GM18867 (cell line): ENCODE data around the gene TSPAN17.

ENCODE experiments used
- ATAC-seq: cut with Tn5 transposase; IDR thresholded peaks from one replicate; pipeline ENCODE4 v1.9.1; 2021; ENCODE audit warnings: mild to moderate bottlenecking, moderate library complexity; ENCODE audit not compliant: unreplicated experiment

TSPAN17 gene

DNA sequence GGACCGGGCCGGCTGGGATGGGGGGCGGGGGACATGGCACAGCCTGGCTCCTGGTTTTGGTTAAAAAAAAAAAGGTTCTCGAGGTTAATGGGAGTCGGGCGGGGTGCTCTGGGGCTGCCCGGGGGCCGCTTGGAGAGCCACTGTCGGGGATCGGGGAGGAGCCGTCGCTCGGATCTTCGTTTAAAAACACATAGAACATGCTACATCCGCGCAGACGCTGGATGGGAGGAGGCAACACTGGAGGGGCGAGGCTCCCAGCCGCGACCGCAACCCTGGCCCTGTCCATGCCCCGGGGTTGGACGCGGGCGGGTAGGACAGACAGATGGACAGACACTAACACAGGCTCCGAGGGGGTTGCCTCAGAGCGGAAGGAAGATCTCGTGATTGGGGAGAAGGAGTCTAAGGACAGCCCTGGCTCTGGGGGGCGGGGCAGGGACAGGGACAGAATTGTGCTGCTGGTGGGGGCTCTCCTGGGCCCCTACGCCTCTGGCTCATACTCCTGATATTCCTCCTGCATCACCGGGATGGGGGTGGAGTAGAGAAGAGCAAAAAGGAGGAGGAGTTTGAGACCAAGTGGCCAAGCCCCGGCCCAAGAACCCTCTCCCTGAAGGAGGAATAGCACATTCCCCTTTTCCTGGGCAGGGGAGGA is 26.8 kb upstream of the TSPAN17 start:
- no peak for ATAC-seq

DNA sequence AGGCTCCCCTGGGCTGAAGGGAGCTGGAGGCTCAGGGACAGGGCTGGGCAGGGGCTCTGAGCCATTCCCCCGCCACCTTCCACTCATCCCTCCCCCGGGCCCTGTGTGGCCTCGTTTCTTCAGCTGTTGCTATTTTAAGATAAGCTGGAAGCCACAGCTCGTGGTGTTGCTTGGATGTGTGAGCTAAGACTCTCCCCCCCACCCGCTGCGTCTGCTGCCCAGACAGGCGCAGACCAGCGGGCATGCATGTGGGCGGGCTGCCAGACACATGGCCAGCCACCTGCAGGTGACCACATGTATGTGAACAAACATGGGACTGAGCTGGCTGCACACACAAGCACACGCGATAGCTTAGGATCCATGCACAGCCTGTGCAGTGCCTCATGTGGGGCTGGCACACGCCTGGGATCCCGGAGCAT is 25.6 kb upstream of the TSPAN17 start:
- ATAC-seq, result no peak

- no peak for ATAC-seq
These were observed 23.1 kb upstream of the TSPAN17 start for GRCh38 chr5:176624142-176624541.

GRCh38 chr5:176624938-176625337 is 22.3 kb upstream of the TSPAN17 start:
- no peak for ATAC-seq

DNA sequence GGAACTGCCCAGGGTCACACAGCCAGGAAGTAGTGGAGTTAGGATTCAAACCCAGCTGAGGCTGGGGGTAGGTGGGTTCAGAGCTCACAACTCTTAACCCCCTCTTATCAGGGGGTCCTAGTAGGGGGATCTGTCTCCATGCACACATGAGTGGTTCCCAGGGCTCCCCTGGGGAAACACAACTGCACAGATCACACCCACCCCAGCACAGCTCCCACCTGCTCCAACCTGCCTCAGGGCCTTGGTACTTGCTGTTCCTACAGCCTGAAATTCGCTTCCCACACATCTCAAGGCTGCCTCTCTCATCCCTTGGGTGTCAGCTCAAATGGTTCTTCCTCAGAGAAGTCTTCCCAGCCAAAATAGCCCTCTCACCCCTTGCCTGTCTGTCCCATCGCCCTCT is 21.8 kb upstream of the TSPAN17 start:
- no peak for ATAC-seq

DNA sequence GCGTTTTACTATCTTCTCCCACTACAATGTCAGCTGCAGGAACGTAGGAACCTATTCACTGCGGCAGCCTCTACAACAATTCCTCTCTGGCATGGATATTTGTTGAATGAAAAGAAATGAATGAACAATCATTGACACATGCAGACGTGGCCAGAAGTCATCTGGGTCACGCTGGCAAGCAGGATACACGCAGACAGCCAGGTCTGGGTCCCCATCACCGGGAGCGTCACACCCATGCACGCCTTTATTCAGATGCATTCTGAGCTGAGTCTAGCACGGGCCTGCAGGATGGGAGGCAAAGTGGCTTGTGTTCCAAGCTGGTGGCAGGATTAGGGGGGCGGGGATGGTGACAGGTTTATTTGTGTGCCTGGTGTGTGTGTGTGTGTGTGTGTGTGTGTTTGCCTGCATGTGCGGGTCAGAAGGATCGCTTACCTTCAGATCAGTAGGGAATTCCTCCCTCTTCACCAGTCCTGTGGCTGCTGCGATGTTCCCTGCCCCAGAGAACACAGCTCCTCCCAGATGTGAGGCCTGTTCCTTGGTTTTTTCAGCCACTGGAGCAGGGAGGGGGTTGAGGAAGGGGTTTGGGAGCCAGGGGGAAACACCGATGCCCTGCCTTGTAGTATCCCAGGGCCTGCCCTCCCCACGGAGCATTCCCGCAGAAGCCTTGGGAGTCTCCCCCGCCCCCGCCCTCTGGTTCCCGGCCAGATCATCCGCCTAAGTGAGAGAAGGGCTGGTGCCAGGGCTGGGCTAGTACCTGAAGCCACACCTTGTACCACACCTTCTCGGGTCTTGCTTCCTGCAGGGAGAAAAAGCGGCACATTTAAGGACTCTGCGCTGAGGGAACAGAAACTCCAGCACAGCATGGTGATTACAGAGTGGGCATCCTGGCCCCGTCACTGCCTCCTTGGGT is 21.1 kb upstream of the TSPAN17 start:
- ATAC-seq, result no peak

- ATAC-seq, result no peak
These were observed 20.4 kb upstream of the TSPAN17 start for GRCh38 chr5:176626876-176627236.

DNA sequence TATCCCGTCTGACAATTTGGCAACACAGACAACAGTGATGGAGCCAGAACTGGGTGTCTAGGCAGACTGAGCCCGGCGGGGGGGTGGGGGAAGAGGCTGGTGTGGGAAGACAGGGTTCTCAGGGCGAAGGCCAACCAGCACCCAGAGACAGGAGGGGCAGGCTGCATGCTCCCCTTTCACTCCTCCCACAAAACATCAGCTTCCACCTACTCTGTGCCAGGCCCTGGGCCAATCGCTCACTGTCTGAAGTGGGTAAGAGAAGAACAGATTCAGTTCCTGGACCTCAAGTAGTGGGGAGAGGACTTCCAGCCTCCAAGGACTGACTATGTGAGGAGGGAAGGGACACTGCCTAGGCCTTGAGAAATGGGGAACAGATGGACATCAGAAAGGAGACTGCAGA is 19.7 kb upstream of the TSPAN17 start:
- ATAC-seq, result no peak

GRCh38 chr5:176628406-176629228 is 18.7 kb upstream of the TSPAN17 start:
- ATAC-seq, result no peak

DNA sequence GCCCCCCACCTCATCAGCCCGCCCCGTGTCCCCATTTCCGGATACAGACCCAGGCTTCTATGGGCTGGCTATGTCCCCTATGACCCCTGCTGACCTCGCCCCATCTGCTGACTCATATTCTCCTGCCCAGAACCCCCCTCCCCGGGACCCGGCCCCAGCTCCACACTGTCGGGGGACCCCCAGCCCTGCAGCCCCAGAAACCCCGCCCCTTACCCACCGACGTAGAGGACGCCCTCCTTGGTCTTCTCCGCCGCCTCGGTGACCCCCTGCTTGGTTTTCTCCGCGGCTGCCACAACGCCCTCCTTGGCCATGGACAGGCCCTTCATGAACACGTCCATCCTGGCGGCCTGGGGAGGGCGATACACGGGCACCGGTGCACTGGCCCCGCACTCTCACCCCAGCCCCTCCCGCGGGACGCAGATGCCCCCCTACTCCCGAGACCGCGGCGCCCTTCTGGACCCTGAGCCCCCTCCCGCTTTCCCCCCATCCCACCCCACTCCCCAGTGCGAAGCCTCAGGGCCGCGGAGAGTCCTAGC is 17.9 kb upstream of the TSPAN17 start:
- no peak for ATAC-seq

- peak; percentile 82 for ATAC-seq
These were observed 17.2 kb upstream of the TSPAN17 start, which contains the start of the genes EIF4E1B and SNCB for GRCh38 chr5:176629853-176630680. Gene EIF4E1B (plus strand): TSS chr5:176630675. CDS start chr5:176642788, 12,113 bp downstream. Gene SNCB (minus strand): TSS chr5:176630534. CDS start chr5:176629654, 880 bp downstream.

- ATAC-seq, result no peak
These were observed 16.5 kb upstream of the TSPAN17 start for GRCh38 chr5:176630681-176631222.

DNA sequence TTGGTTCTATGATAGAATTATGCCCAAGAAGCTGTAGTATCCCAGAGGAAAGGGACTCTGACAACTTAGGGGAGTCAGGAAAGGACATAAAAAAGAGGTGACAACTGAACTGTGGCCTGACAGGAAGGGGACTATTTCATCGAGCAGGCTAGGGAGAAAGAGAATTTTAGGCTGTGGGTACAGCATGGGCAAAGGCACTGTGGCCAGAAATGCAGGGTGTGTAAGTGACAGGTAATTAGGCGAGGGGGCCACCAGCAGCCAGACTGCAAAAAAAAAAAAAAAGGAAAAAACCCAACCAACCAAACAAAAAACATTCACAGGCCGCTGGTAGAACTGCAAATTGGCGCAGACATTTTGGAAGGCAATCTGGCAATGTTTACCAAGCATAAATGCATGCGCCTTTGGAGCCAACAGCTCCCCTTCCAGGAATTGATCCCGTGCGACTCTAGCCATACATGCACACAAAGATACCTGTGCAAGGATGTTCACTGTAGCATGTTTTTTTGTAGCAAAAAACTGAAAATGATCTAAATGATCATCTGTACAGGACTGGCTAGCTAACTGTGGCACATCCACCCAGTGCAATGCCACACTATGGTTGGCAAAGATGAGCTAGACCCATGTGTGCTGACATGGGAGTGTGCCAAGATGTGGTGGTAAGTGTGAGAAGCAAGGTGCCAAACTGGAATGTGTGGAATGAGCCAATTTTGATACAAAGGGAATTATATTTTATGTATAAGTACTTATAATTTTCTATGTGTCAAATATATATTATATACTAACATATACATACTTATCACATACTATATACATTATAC is 15.7 kb upstream of the TSPAN17 start:
- ATAC-seq, result no peak

DNA sequence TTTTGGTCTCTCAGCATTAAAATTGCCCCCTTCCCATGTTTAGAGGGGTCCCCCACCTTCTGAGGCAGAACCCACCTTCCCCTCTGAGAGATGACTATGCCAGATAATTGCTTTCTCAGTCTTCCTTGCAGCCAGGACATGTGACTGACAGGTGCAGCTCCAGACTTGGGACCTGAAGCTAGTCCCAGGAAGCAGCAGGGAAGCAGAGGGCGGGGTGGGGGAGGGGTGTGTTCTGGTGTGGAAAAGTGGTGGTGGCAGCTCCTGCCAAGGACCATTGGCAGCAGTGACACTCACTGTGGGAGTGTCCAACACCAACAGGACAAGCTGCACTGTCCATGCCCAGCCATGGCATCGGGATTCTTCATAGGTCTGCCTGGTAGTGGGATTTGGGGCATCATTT is 14.5 kb upstream of the TSPAN17 start:
- ATAC-seq, result no peak

DNA sequence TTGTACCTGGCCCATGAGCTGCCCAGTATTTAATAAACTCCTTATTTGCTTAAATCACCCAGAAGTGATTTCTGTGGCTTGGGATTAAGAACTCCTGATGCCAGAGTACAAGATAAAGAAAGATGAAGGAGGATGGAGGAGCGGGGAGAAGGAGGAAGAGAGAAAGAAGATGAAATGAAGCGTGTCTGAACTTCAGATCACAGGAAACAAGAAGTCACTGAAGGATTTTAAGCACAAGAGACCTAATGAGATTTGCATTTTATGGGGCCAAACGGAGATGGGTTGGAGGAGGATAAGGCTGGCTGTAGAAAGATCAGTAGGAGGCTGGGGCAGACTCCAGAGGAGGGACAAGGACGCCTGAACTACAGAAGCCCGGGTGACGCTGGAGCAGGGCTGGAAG is 13.7 kb upstream of the TSPAN17 start:
- no peak for ATAC-seq

DNA sequence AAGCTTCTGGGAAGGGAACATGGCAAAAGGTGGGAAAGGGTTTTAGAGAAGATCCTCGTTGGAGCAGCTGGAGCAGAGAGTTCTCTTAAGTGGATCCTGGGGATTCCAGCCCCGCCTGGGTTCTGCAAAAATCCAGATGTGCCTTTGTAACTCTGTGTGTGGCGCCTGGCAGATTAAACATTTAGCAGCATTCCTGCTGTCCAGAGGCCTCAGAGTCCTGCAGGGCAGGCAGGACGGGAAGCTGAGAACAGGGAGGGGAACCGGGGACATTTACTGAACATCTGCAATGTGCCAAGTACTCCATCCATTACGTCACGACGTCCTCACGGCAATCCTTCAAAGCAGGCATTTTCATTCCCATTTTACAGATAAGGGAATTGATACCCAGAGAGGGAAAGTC is 10.9 kb upstream of the TSPAN17 start:
- ATAC-seq, result no peak

DNA sequence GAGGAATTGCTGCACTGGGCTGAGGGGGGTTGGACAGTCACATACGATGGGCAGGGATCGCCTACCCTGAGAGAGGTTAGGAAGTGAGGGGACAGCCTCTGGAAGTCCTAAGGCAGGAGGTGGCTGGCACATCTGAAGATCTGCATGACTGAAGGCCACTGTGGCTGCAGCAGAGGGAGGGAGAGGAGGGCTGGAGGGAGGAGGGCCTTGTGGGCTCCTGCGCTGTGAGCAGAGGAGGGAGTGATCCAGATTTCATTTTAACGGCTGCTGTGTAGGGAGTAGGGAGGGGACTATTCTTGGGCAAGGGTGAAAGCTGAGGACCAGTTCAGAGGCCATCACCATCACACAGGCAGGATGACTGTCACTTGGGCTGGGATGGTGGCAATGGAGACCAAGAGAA is 9.7 kb upstream of the TSPAN17 start:
- no peak for ATAC-seq

GRCh38 chr5:176638437-176638836 is 8.8 kb upstream of the TSPAN17 start:
- no peak for ATAC-seq

GRCh38 chr5:176639208-176639607 is 8.1 kb upstream of the TSPAN17 start:
- ATAC-seq, result no peak
